ENCODE data around the gene IGFBPL1.

Gene IGFBPL1

GRCh38 chr9:38358390-38359296 is 65.6 kb downstream of the IGFBPL1 start:
- H3K4me1 ChIP-seq (ENCODE audit: control insufficient read depth, insufficient read depth, low read length, poor library complexity, severe bottlenecking): no peaks in the 10 kb centered on the region
- no peaks in the 10 kb centered on the region for H3K9me3 ChIP-seq (ENCODE audit: control insufficient read depth, low read length)
- H3K4me3 ChIP-seq (ENCODE audit: insufficient read depth, low read depth, low read length, poor library complexity, severe bottlenecking): no peak overlapping the region
- no peaks in the 10 kb centered on the region for H3K36me3 ChIP-seq (ENCODE audit: control insufficient read depth, insufficient read depth, low read length)
- no peak for DNase-seq
- no peak overlapping the region for H3K27ac ChIP-seq (ENCODE audit: insufficient read depth, low read length, poor library complexity, severe bottlenecking)
- no peaks in the 10 kb centered on the region for H3K27me3 ChIP-seq (replicated peaks; ENCODE audit: control insufficient read depth, insufficient read depth, low read length, poor library complexity, severe bottlenecking)

GRCh38 chr9:38357350-38358114 is 66.7 kb downstream of the IGFBPL1 start:
- no peaks in the 10 kb centered on the region for H3K4me1 ChIP-seq (ENCODE audit: control insufficient read depth, insufficient read depth, low read length, poor library complexity, severe bottlenecking)
- H3K27me3 ChIP-seq (replicated peaks; ENCODE audit: control insufficient read depth, insufficient read depth, low read length, poor library complexity, severe bottlenecking): no peaks in the 10 kb centered on the region
- no peak overlapping the region for H3K4me3 ChIP-seq (ENCODE audit: insufficient read depth, low read depth, low read length, poor library complexity, severe bottlenecking)
- H3K27ac ChIP-seq (ENCODE audit: insufficient read depth, low read length, poor library complexity, severe bottlenecking): no peak overlapping the region
- no peak for DNase-seq
- no peaks in the 10 kb centered on the region for H3K36me3 ChIP-seq (ENCODE audit: control insufficient read depth, insufficient read depth, low read length)
- H3K9me3 ChIP-seq (ENCODE audit: control insufficient read depth, low read length): no peaks in the 10 kb centered on the region

- no peak overlapping the region for H3K4me3 ChIP-seq (ENCODE audit: insufficient read depth, low read depth, low read length, poor library complexity, severe bottlenecking)
- no peaks in the 10 kb centered on the region for H3K9me3 ChIP-seq (ENCODE audit: control insufficient read depth, low read length)
- H3K36me3 ChIP-seq (ENCODE audit: control insufficient read depth, insufficient read depth, low read length): no peaks in the 10 kb centered on the region
- DNase-seq: no peak
- no peak overlapping the region for H3K27ac ChIP-seq (ENCODE audit: insufficient read depth, low read length, poor library complexity, severe bottlenecking)
- no peaks in the 10 kb centered on the region for H3K27me3 ChIP-seq (replicated peaks; ENCODE audit: control insufficient read depth, insufficient read depth, low read length, poor library complexity, severe bottlenecking)
- no peaks in the 10 kb centered on the region for H3K4me1 ChIP-seq (ENCODE audit: control insufficient read depth, insufficient read depth, low read length, poor library complexity, severe bottlenecking)
Observed at GRCh38 chr9:38356851-38357250, 67.4 kb downstream of the IGFBPL1 start.

Data from effector memory CD4-positive, alpha-beta T cell (primary cell).